Neural progenitor cell (in vitro differentiated cells): Measurements from ENCODE around the gene HMGB2. TPM values are rescaled to one million over a fixed set of nuclear protein-coding genes. Genes with fewer than 3 reads are reported as not detected.
A peak's percentile ranks its signal among the peaks of the same experiment; 100 is the strongest.

Source experiments
- DNase-seq: peaks from one replicate; pipeline ENCODE4 v3.0.0-alpha.2; 2016; ENCODE audit warnings: low spot score
- H2AFZ ChIP-seq: fragments of 200-600 bp; sonication (generic); replicated peaks from 2 replicates; pipeline ENCODE4 v1.6.1; 2016; ENCODE audit warnings: antibody characterized with exemption
- H3F3A ChIP-seq: fragments of 200-600 bp; sonication (generic); 2 replicates; pipeline ENCODE4 v1.6.1; 2016; ENCODE audit warnings: antibody characterized with exemption, low read depth
- H3K27ac ChIP-seq: fragments of 200-600 bp; sonication (generic); 2 replicates; pipeline ENCODE4 v1.5.1; 2016; ENCODE audit warnings: mild to moderate bottlenecking
- H3K27me3 ChIP-seq: fragments of 200-600 bp; sonication (generic); 2 replicates; pipeline ENCODE4 v1.6.1; 2016; ENCODE audit warnings: mild to moderate bottlenecking, moderate library complexity
- H3K36me3 ChIP-seq: fragments of 200-600 bp; sonication (generic); 2 replicates; pipeline ENCODE4 v1.5.1; 2016
- H3K4me1 ChIP-seq: fragments of 200-600 bp; sonication (generic); 2 replicates; pipeline ENCODE4 v1.6.1; 2016; ENCODE audit warnings: mixed run types
- H3K4me2 ChIP-seq: fragments of 200-600 bp; sonication (generic); 2 replicates; pipeline ENCODE4 v1.6.1; 2016
- H3K4me3 ChIP-seq: fragments of 200-600 bp; sonication (generic); 2 replicates; pipeline ENCODE4 v1.5.1; 2016
- H3K79me2 ChIP-seq: fragments of 200-600 bp; sonication (generic); 2 replicates; pipeline ENCODE4 v1.6.1; 2016; ENCODE audit warnings: low read depth
- H3K9ac ChIP-seq: fragments of 200-600 bp; sonication (generic); 2 replicates; pipeline ENCODE4 v1.6.1; 2016
- H3K9me3 ChIP-seq: fragments of 200-600 bp; sonication (generic); 2 replicates; pipeline ENCODE4 v1.5.1; 2016; ENCODE audit warnings: low read depth
- H4K20me1 ChIP-seq: fragments of 200-600 bp; sonication (generic); 2 replicates; pipeline ENCODE4 v1.6.1; 2016; ENCODE audit warnings: low read depth
- H3K27ac Mint-ChIP-seq: 3 replicates; pipeline ENCODE4 v1.8.0; 2021; ENCODE audit warnings: mixed read lengths
- H3K27me3 Mint-ChIP-seq: 2 replicates; pipeline ENCODE4 v1.8.0; 2022; ENCODE audit warnings: low read depth, mild to moderate bottlenecking, inconsistent platforms, moderate library complexity, mixed read lengths; ENCODE audit not compliant: insufficient read depth
- H3K36me3 Mint-ChIP-seq: 3 replicates; pipeline ENCODE4 v1.8.0; 2021; ENCODE audit warnings: mixed read lengths
- H3K4me1 Mint-ChIP-seq: 3 replicates; pipeline ENCODE4 v1.8.0; 2021; ENCODE audit warnings: mixed read lengths
- H3K4me3 Mint-ChIP-seq: 3 replicates; pipeline ENCODE4 v1.8.0; 2021; ENCODE audit warnings: mild to moderate bottlenecking, moderate library complexity, mixed read lengths
- H3K9me3 Mint-ChIP-seq: 3 replicates; pipeline ENCODE4 v1.8.0; 2020; ENCODE audit warnings: mixed read lengths
- CTCF ChIP-seq: fragments of 200-600 bp; sonication (generic); IDR thresholded peaks from 2 replicates; pipeline ENCODE4 v1.5.1; 2017; ENCODE audit warnings: antibody characterized with exemption, mild to moderate bottlenecking
- EZH2 ChIP-seq: fragments of 200-600 bp; sonication (generic); IDR thresholded peaks from 2 replicates; pipeline ENCODE4 v1.6.1; 2017; ENCODE audit warnings: antibody characterized with exemption, mild to moderate bottlenecking, moderate library complexity
- EZH2phosphoT487 ChIP-seq: fragments of 200-600 bp; sonication (generic); IDR thresholded peaks from 2 replicates; pipeline ENCODE4 v1.6.1; 2017; ENCODE audit warnings: antibody characterized with exemption
- total RNA-seq: library from RNA; depleted of rRNA; stranded (reverse); fragments of >200 nt; gene quantifications from 2 replicates; pipeline ENCODE4 v1.2.3, GENCODE V29; 2015; ENCODE audit warnings: low replicate concordance

HMGB2 gene
- total RNA-seq, 1 donor from 2014 or later: 1,033 TPM

GRCh38 chr4:173367946-173368345 lies 33.8 kb upstream of the HMGB2 start:
- Mint-ChIP-seq H3K9me3 (no peaks in the 10 kb centered on the region), H3K4me1 (peaks cover 22% of the 10 kb centered on the region), H3K36me3 (peaks cover 3% of the 10 kb centered on the region), H3K27me3 (peaks cover 6% of the 10 kb centered on the region), H3K27ac (no peak overlapping the region), H3K4me3 (peak overlapping the region; percentile 100)
- peaks cover 24% of the 10 kb centered on the region for H3K79me2 ChIP-seq
- no peak for DNase-seq
- H4K20me1 ChIP-seq: peaks cover 9% of the 10 kb centered on the region
- no peak overlapping the region for H2AFZ ChIP-seq
- H3K4me3 ChIP-seq: peak overlapping the region; percentile 90
- no peak overlapping the region for H3K9ac ChIP-seq
- H3K27me3 ChIP-seq: no peaks in the 10 kb centered on the region
- TF ChIP-seq CTCF: no peak
- TF ChIP-seq EZH2phosphoT487: no peak
- TF ChIP-seq EZH2: no peak
- peaks cover 49% of the 10 kb centered on the region for H3F3A ChIP-seq
- peaks cover 17% of the 10 kb centered on the region for H3K4me1 ChIP-seq
- H3K36me3 ChIP-seq: no peaks in the 10 kb centered on the region
- H3K4me2 ChIP-seq: peak overlapping the region; percentile 93
- no peaks in the 10 kb centered on the region for H3K9me3 ChIP-seq
- H3K27ac ChIP-seq: no peak overlapping the region

DNA sequence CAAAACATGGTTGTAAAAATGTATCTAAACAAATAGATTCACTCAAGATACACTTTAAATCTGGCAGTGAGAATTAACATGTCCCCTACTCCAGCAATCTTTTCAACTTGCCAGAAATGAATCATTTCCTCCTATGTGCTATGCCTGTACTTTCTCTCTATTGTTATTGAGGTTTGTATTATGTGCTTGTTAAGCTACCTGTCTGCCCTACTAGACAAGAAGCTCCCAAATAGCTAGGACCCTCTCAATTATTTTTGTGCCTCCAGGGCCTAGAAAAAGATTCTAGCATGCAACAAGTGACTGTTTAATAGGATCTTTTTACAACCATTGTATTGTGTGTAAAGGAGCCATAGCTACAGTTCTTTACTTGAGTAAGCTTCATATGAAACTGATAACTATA lies 33.1 kb upstream of the HMGB2 start:
- Histone ChIP-seq H3K4me2 (peak overlapping the region; percentile 93), H3K27me3 (no peaks in the 10 kb centered on the region), H3K9me3 (no peaks in the 10 kb centered on the region), H2AFZ (no peak overlapping the region), H3K4me1 (peaks cover 17% of the 10 kb centered on the region), H3K9ac (no peak overlapping the region), H3K27ac (no peak overlapping the region), H4K20me1 (peaks cover 3% of the 10 kb centered on the region), H3K79me2 (peaks cover 17% of the 10 kb centered on the region), H3K36me3 (no peaks in the 10 kb centered on the region), H3K4me3 (peak overlapping the region; percentile 90), H3F3A (peaks cover 44% of the 10 kb centered on the region)
- TF ChIP-seq EZH2phosphoT487 (no peak), EZH2 (no peak), CTCF (no peak)
- H3K27ac Mint-ChIP-seq: no peak overlapping the region
- peaks cover 5% of the 10 kb centered on the region for H3K36me3 Mint-ChIP-seq
- H3K9me3 Mint-ChIP-seq: no peaks in the 10 kb centered on the region
- peaks cover 6% of the 10 kb centered on the region for H3K27me3 Mint-ChIP-seq
- H3K4me3 Mint-ChIP-seq: peak overlapping the region; percentile 45
- DNase-seq: no peak
- peaks cover 18% of the 10 kb centered on the region for H3K4me1 Mint-ChIP-seq

- no peak for TF ChIP-seq EZH2
- Histone ChIP-seq H3F3A (peaks cover 29% of the 10 kb centered on the region), H3K9ac (no peak overlapping the region), H3K9me3 (no peaks in the 10 kb centered on the region), H3K79me2 (peaks cover 6% of the 10 kb centered on the region), H3K36me3 (no peaks in the 10 kb centered on the region), H3K4me3 (no peak overlapping the region), H3K4me1 (peaks cover 17% of the 10 kb centered on the region), H4K20me1 (no peaks in the 10 kb centered on the region), H3K4me2 (no peak overlapping the region), H2AFZ (no peak overlapping the region), H3K27ac (no peak overlapping the region), H3K27me3 (no peaks in the 10 kb centered on the region)
- Mint-ChIP-seq H3K27me3 (peaks cover 4% of the 10 kb centered on the region), H3K27ac (no peak overlapping the region), H3K9me3 (no peaks in the 10 kb centered on the region), H3K4me3 (no peak overlapping the region), H3K4me1 (peaks cover 18% of the 10 kb centered on the region), H3K36me3 (peaks cover 4% of the 10 kb centered on the region)
- no peak for DNase-seq
Measured at GRCh38 chr4:173365359-173365996, 31.3 kb upstream of the HMGB2 start.

- Mint-ChIP-seq H3K27ac (no peak overlapping the region), H3K27me3 (no peaks in the 10 kb centered on the region), H3K9me3 (no peaks in the 10 kb centered on the region), H3K36me3 (peaks cover 7% of the 10 kb centered on the region), H3K4me3 (no peak overlapping the region), H3K4me1 (peaks cover 9% of the 10 kb centered on the region)
- no peaks in the 10 kb centered on the region for H3K79me2 ChIP-seq
- no peak overlapping the region for H3K27ac ChIP-seq
- TF ChIP-seq CTCF (no peak), EZH2 (no peak), EZH2phosphoT487 (no peak)
- H3K36me3 ChIP-seq: no peaks in the 10 kb centered on the region
- H3K4me3 ChIP-seq: no peak overlapping the region
- no peaks in the 10 kb centered on the region for H4K20me1 ChIP-seq
- H2AFZ ChIP-seq: no peak overlapping the region
- H3K27me3 ChIP-seq: no peaks in the 10 kb centered on the region
- peaks cover 4% of the 10 kb centered on the region for H3K4me1 ChIP-seq
- H3K9ac ChIP-seq: no peak overlapping the region
- H3K9me3 ChIP-seq: no peaks in the 10 kb centered on the region
- DNase-seq: no peak
- peaks cover 4% of the 10 kb centered on the region for H3F3A ChIP-seq
- H3K4me2 ChIP-seq: no peak overlapping the region
Measured at GRCh38 chr4:173362666-173363065, 28.5 kb upstream of the HMGB2 start.
